Measurements from ENCODE around the gene EZH2.

- TF ChIP-seq CTCF (conservative IDR thresholded peaks at IDR 0.05 in 1 of 2, IDR thresholded peaks at IDR 0.05 in 1 of 2; ENCODE audit: extremely low read depth in 1 of 2, insufficient read depth in 1 of 2, low read depth in 1 of 2, low read length in 2 of 2), result no peak
- TF ChIP-seq EZH2 (IDR thresholded peaks at IDR 0.05; ENCODE audit: borderline replicate concordance, low read length), result no peak
Measured at GRCh38 chr7:148893071-148893470, 9.0 kb upstream of the EZH2 start.

Measured in mammary epithelial cell (primary cell).